ENCODE data around the gene LTBR.

LTBR gene

GRCh38 chr12:6435961-6436715 lies 52.2 kb downstream of the LTBR start:
- TF ChIP-seq, protein P1, sequence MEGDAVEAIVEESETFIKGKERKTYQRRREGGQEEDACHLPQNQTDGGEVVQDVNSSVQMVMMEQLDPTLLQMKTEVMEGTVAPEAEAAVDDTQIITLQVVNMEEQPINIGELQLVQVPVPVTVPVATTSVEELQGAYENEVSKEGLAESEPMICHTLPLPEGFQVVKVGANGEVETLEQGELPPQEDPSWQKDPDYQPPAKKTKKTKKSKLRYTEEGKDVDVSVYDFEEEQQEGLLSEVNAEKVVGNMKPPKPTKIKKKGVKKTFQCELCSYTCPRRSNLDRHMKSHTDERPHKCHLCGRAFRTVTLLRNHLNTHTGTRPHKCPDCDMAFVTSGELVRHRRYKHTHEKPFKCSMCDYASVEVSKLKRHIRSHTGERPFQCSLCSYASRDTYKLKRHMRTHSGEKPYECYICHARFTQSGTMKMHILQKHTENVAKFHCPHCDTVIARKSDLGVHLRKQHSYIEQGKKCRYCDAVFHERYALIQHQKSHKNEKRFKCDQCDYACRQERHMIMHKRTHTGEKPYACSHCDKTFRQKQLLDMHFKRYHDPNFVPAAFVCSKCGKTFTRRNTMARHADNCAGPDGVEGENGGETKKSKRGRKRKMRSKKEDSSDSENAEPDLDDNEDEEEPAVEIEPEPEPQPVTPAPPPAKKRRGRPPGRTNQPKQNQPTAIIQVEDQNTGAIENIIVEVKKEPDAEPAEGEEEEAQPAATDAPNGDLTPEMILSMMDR (conservative IDR thresholded peaks at IDR 0.05; ENCODE audit: control insufficient read depth, insufficient read depth, low read depth, low read length): no peak
- DNase-seq (ENCODE audit: low read depth): no peak
- no peak overlapping the region for H3K4me3 ChIP-seq (ENCODE audit: control insufficient read depth, low read depth, low read length)

DNA sequence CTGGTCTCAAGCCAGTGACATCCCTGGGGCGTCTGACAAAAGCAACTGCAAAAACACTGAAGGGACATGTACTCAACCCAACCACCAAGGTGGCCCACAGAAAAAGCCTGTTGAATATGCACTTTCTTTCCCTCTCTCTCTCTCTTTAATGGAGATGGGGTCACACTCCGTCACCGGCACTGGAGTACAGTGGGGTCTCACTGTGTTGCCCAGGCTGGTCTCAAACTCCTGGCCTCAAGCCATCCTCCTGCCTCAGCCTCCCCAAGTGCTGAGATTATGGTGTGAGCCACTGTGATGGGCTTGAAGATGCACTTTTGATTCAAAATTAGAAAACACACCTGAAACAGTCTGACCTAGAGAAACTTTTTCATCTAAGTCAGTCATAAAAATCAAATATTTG lies 53.6 kb downstream of the LTBR start:
- H3K4me3 ChIP-seq (ENCODE audit: control insufficient read depth, low read depth, low read length): no peak overlapping the region
- TF ChIP-seq, protein P1 (conservative IDR thresholded peaks at IDR 0.05; ENCODE audit: control insufficient read depth, insufficient read depth, low read depth, low read length): no peak
- no peak for DNase-seq (ENCODE audit: low read depth)

- TF ChIP-seq, protein P1 (conservative IDR thresholded peaks at IDR 0.05; ENCODE audit: control insufficient read depth, insufficient read depth, low read depth, low read length): no peak
- H3K4me3 ChIP-seq (ENCODE audit: control insufficient read depth, low read depth, low read length): no peak overlapping the region
- DNase-seq (ENCODE audit: low read depth): no peak
These were observed 54.4 kb downstream of the LTBR start for GRCh38 chr12:6438345-6438744.

- DNase-seq (ENCODE audit: low read depth): no peak
- H3K4me3 ChIP-seq (ENCODE audit: control insufficient read depth, low read depth, low read length): no peak overlapping the region
- TF ChIP-seq, protein P1 (conservative IDR thresholded peaks at IDR 0.05; ENCODE audit: control insufficient read depth, insufficient read depth, low read depth, low read length): no peak
These were observed 56.4 kb downstream of the LTBR start for GRCh38 chr12:6440391-6440790.

Measured in fibroblast of mammary gland (primary cell).